ENCODE data around the gene CHPF2.

DNA sequence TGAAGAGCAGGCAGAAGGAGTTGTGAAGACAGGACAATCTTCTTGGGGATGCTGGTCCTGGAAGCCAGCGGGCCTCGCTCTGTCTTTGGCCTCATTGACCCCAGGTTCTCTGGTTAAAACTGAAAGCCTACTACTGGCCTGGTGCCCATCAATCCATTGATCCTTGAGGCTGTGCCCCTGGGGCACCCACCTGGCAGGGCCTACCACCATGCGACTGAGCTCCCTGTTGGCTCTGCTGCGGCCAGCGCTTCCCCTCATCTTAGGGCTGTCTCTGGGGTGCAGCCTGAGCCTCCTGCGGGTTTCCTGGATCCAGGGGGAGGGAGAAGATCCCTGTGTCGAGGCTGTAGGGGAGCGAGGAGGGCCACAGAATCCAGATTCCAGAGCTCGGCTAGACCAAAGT lies 1.5 kb downstream of the CHPF2 start:
- TF ChIP-seq, protein P1, sequence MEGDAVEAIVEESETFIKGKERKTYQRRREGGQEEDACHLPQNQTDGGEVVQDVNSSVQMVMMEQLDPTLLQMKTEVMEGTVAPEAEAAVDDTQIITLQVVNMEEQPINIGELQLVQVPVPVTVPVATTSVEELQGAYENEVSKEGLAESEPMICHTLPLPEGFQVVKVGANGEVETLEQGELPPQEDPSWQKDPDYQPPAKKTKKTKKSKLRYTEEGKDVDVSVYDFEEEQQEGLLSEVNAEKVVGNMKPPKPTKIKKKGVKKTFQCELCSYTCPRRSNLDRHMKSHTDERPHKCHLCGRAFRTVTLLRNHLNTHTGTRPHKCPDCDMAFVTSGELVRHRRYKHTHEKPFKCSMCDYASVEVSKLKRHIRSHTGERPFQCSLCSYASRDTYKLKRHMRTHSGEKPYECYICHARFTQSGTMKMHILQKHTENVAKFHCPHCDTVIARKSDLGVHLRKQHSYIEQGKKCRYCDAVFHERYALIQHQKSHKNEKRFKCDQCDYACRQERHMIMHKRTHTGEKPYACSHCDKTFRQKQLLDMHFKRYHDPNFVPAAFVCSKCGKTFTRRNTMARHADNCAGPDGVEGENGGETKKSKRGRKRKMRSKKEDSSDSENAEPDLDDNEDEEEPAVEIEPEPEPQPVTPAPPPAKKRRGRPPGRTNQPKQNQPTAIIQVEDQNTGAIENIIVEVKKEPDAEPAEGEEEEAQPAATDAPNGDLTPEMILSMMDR (IDR thresholded peaks at IDR 0.05), result no peak
- TF ChIP-seq POLR2A (IDR thresholded peaks at IDR 0.05), result no peak

All from testis (tissue), 2 donors.